ENCODE measurements around the gene CDKAL1.

The CDKAL1 gene

GRCh38 chr6:20911712-20912111, 377.5 kb downstream of the CDKAL1 start:
- Histone ChIP-seq H2AFZ (ENCODE audit: low read depth, low read length) (no peak overlapping the region), H3K4me3 (ENCODE audit: low read depth in 1 of 2, low read length in 2 of 2) (no peak overlapping the region), H3K9ac (ENCODE audit: low read depth, low read length) (no peak overlapping the region), H3K4me2 (ENCODE audit: insufficient read depth, low read length) (no peak overlapping the region), H4K20me1 (ENCODE audit: insufficient read depth, low read length) (no peaks in the 10 kb centered on the region), H3K27ac (ENCODE audit: low read length) (no peak overlapping the region), H3K4me1 (ENCODE audit: insufficient read depth, low read length) (no peaks in the 10 kb centered on the region), H3K79me2 (ENCODE audit: insufficient read depth, low read length) (no peaks in the 10 kb centered on the region), H3K36me3 (ENCODE audit: insufficient read depth, low read length) (peaks cover 3% of the 10 kb centered on the region; the same call in 1 of the 2 replicates), H3K27me3 (ENCODE audit: insufficient read depth, low read length, poor library complexity) (no peaks in the 10 kb centered on the region), H3K9me3 (ENCODE audit: insufficient read depth, low read length, severe bottlenecking) (peaks cover 11% of the 10 kb centered on the region)
- DNase-seq (no peak), ATAC-seq (ENCODE audit: insufficient read depth, low read depth) (no peak)
- TF ChIP-seq CTCF (IDR thresholded peaks at IDR 0.05; ENCODE audit: borderline replicate concordance, extremely low read depth, low read length, poor library complexity, severe bottlenecking) (no peak), EZH2 (IDR thresholded peaks at IDR 0.05; ENCODE audit: borderline replicate concordance, low read depth, low read length, severe bottlenecking) (no peak)

- Histone ChIP-seq H2AFZ (ENCODE audit: low read depth, low read length) (no peak overlapping the region), H3K9ac (ENCODE audit: low read depth, low read length) (no peak overlapping the region), H4K20me1 (ENCODE audit: insufficient read depth, low read length) (no peaks in the 10 kb centered on the region), H3K4me2 (ENCODE audit: insufficient read depth, low read length) (no peak overlapping the region), H3K4me1 (ENCODE audit: insufficient read depth, low read length) (no peaks in the 10 kb centered on the region), H3K36me3 (ENCODE audit: insufficient read depth, low read length) (peaks cover 3% of the 10 kb centered on the region; the same call in 1 of the 2 replicates), H3K9me3 (ENCODE audit: insufficient read depth, low read length, severe bottlenecking) (peaks cover 11% of the 10 kb centered on the region), H3K27me3 (ENCODE audit: insufficient read depth, low read length, poor library complexity) (no peaks in the 10 kb centered on the region), H3K27ac (ENCODE audit: low read length) (no peak overlapping the region), H3K4me3 (ENCODE audit: low read depth in 1 of 2, low read length in 2 of 2) (no peak overlapping the region), H3K79me2 (ENCODE audit: insufficient read depth, low read length) (no peaks in the 10 kb centered on the region)
- no peak for TF ChIP-seq EZH2 (IDR thresholded peaks at IDR 0.05; ENCODE audit: borderline replicate concordance, low read depth, low read length, severe bottlenecking)
- ATAC-seq (ENCODE audit: insufficient read depth, low read depth) (no peak), DNase-seq (no peak)
Measured at GRCh38 chr6:20915156-20915555, 380.9 kb downstream of the CDKAL1 start.

- Histone ChIP-seq H3K9ac (ENCODE audit: low read depth, low read length) (no peak overlapping the region), H3K4me2 (ENCODE audit: insufficient read depth, low read length) (no peak overlapping the region), H3K9me3 (ENCODE audit: insufficient read depth, low read length, severe bottlenecking) (peaks cover 11% of the 10 kb centered on the region), H2AFZ (ENCODE audit: low read depth, low read length) (no peak overlapping the region), H3K36me3 (ENCODE audit: insufficient read depth, low read length) (peaks cover 3% of the 10 kb centered on the region; the same call in 1 of the 2 replicates), H3K27ac (ENCODE audit: low read length) (no peak overlapping the region), H3K4me3 (ENCODE audit: low read depth in 1 of 2, low read length in 2 of 2) (no peak overlapping the region), H3K27me3 (ENCODE audit: insufficient read depth, low read length, poor library complexity) (no peaks in the 10 kb centered on the region), H3K4me1 (ENCODE audit: insufficient read depth, low read length) (no peaks in the 10 kb centered on the region), H3K79me2 (ENCODE audit: insufficient read depth, low read length) (no peaks in the 10 kb centered on the region), H4K20me1 (ENCODE audit: insufficient read depth, low read length) (no peaks in the 10 kb centered on the region)
- TF ChIP-seq CTCF (IDR thresholded peaks at IDR 0.05; ENCODE audit: borderline replicate concordance, extremely low read depth, low read length, poor library complexity, severe bottlenecking), result no peak
- no peak for TF ChIP-seq EZH2 (IDR thresholded peaks at IDR 0.05; ENCODE audit: borderline replicate concordance, low read depth, low read length, severe bottlenecking)
- ATAC-seq (ENCODE audit: insufficient read depth, low read depth) (no peak), DNase-seq (no peak)
Measured at GRCh38 chr6:20915626-20916025, 381.4 kb downstream of the CDKAL1 start.

- Histone ChIP-seq H3K27me3 (ENCODE audit: insufficient read depth, low read length, poor library complexity) (no peaks in the 10 kb centered on the region), H3K4me2 (ENCODE audit: insufficient read depth, low read length) (no peak overlapping the region), H3K4me3 (ENCODE audit: low read depth in 1 of 2, low read length in 2 of 2) (no peak overlapping the region), H2AFZ (ENCODE audit: low read depth, low read length) (no peak overlapping the region), H4K20me1 (ENCODE audit: insufficient read depth, low read length) (no peaks in the 10 kb centered on the region), H3K4me1 (ENCODE audit: insufficient read depth, low read length) (no peaks in the 10 kb centered on the region), H3K27ac (ENCODE audit: low read length) (no peak overlapping the region), H3K36me3 (ENCODE audit: insufficient read depth, low read length) (peaks cover 3% of the 10 kb centered on the region; the same call in 1 of the 2 replicates), H3K9ac (ENCODE audit: low read depth, low read length) (no peak overlapping the region), H3K79me2 (ENCODE audit: insufficient read depth, low read length) (no peaks in the 10 kb centered on the region), H3K9me3 (ENCODE audit: insufficient read depth, low read length, severe bottlenecking) (peaks cover 11% of the 10 kb centered on the region)
- ATAC-seq (ENCODE audit: insufficient read depth, low read depth) (no peak), DNase-seq (no peak)
- no peak for TF ChIP-seq EZH2 (IDR thresholded peaks at IDR 0.05; ENCODE audit: borderline replicate concordance, low read depth, low read length, severe bottlenecking)
- no peak for TF ChIP-seq CTCF (IDR thresholded peaks at IDR 0.05; ENCODE audit: borderline replicate concordance, extremely low read depth, low read length, poor library complexity, severe bottlenecking)
Measured at GRCh38 chr6:20916086-20916485, 381.8 kb downstream of the CDKAL1 start.

Data from DND-41 (cell line).